Measurements from ENCODE around the gene DPPA5.
"Not testable (repeated sequence)": the region's sequence is repeated elsewhere in the genome, so short reads cannot be mapped to it uniquely, and the experiment has no call there.

The DPPA5 gene

DNA sequence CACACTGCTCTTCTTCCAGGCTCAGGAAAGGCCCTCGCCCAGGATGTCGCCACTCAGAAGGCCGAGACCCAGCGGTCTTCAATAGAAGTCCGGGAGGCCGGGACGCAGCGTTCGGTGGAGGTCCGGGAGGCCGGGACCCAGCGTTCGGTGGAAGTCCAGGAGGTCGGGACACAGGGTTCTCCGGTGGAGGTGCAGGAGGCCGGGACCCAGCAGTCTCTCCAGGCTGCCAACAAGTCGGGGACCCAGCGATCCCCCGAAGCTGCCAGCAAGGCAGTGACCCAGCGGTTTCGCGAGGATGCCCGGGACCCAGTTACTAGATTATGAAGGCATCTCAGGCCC, 9.4 kb upstream of the DPPA5 start:
- no peak for DNase-seq

DNA sequence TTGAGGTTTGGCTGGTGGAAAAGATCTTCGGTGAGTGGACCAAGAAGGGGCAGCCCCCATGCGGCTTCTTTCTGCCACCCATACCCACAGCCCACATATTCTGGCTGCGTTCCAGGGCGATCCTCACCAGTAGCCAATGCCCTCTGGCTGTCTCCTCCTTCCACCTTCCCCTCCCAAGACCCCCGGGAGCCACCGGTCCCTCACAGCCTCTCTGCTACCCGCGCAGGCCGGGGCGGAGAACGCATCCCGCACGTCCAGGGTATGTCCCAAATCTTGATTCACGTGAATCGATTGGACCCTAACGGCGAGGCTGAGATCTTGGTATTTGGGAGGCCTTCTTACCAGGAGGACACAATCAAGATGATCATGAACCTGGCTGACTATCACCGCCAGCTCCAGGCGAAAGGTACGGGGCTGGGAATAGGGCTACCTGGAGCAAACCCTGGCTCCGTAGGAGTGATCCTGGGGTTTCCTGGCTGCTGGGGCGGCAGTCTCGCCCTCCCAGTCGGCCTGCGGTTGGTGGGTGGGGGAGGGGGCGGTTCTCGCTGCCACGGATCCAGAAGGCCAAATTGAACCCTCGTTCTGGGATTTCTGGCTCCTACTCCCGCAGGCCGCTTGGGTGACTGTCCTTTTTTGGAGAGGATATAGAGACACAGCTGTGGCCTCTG, 8.9 kb upstream of the DPPA5 start:
- DNase-seq: no peak

DNA sequence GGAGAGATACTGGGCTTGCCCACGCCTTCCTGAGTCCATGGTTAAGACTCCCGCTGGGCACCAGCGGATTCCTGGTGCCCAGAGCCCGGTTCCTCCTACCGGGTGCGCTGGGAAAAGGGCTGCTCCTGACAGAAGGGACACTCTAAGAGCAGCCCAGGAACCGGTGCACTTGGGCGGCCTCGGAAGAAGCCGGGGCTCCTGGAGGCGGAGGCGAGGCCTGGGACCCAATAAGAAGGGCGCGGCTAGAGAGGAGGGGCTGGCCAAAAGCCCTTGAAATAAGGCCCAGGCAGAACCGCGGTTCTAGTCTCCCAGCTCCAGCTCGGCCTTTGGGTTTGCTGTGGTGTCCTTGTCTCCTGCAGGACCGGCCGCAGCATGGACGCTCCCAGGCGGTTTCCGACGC, 8.3 kb upstream of the DPPA5 start, which contains the start of gene KHDC3L:
Gene KHDC3L (plus strand): TSS at position 301 of the 400 bp plus-strand sequence. CDS start 72 bp downstream, at position 373.
- DNase-seq: no peak

DNA sequence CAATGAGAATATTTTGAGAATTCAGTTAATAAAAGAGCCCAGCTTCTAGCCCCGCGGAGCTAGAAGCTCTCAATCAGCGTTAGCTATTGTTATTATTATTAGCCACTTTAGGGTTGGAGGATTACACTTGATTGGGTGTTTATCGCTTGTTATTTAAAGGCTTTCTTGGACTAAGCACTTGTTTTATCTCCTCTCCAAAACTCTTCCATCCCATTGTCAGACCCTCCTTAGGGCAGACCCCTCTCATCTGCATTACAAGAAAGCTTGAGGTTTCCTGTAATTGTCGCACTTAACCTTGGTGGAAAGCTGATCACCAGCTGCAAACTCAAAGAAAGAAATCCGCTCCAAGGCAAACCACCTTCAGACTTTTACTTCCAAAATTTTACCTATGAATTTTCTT, 4.8 kb downstream of the DPPA5 start:
- DNase-seq: no peak

DNA sequence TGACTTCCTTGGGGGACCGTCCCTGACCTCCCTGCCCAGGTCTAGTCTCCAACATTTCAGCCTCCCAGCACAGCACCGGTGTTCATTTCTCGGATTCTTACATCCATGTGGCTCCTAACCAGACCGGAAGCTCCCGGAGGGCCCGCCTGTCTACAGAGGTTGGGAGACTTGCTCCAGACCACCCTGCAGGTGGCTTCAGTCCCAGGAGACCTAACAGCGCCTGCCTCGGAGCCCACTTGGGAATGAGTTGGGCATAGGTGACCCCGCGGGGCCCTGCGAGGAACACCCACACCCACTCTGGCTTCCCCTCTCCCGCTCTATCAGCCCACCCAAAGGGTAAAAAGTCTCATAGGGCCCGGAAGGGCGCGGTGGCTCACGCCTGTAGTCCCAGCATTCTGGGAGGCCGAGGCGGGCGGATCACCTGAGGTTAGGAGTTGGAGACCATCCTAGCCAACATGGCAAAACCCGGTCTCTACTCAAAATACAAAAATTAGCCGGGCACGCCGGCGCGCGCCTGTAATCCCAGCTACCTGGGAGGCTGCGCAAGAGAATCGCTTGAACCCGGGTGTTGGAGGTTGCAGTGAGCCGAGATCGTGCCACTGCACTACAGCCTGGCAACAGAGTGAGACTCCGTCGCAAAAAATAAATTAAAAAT, 5.4 kb downstream of the DPPA5 start:
- DNase-seq: no peak

DNA sequence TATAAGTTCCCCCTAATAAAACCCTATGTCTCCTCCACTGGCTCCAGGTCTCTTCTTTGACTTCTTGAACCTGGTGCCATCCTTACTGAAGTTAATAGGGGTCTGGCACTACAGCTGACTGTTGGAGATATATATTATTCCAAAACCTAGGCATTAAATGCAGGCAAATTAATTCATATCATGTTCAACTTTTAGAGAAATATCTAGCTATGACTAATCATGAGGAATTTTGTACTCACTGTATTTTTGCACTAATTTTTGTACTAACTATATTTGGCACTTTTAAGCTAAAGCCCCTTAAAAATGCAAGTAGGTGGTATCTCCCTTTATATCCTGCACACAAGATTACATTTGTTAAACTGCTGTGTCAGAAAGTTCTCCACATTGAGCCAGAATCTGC, 10.9 kb downstream of the DPPA5 start:
- no peak for DNase-seq

DNA sequence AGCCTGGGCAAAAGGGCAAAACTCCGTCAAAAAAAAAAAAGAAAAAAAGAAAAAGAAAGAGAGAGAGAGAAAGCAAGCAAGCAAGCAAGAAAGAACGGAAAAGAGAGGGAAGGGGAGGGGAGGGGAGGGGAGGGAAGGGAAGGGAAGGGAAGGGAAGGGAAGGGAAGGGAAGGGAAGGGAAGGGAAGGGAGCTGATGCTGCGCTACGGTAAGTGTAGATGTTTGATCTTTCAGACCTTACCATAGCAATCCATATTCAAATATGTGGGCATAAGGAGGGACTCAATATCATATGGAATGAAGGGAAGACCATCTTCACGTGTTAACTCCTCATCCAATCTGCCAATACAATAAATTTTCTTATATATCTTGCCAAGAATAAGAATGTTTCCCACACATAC, 11.9 kb downstream of the DPPA5 start:
- no peak for DNase-seq

DNA sequence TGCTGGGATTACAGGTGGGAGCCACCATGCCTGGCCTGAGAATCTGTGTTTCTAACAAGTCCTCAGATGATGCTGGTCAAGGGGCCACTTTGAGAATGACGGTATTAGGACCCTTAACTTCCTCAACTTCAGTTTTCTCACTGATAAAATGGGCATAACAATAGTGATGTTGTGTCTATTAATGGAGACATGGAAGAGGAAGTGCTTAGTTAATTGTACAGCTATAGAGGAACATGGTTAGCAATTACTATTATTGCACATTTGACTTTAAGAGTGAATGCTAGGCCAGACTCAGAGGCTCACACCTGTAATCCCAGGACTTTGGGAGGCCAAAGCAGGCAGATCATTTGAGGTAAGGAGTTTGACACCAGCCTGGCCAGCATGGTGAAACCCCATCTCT, 12.7 kb downstream of the DPPA5 start:
- DNase-seq: no peak

DNA sequence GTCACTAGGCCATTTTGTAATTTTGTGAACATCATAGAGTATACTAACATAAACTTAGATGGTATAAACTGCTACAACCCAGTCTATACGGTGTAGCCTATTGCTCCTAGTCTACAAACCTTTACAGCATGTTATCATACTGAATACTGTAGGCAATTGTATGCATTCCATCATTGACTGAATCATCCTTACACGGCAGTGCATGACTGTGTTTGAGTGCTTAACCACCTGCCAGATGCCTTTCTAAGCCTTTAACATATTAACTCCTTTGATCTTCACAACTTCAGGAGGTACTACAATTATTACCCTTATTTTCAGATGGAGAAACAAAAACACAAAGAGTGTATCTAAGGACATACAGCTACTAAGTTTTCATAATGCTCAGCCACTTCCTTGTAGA, 14.0 kb downstream of the DPPA5 start:
- no peak for DNase-seq

DNA sequence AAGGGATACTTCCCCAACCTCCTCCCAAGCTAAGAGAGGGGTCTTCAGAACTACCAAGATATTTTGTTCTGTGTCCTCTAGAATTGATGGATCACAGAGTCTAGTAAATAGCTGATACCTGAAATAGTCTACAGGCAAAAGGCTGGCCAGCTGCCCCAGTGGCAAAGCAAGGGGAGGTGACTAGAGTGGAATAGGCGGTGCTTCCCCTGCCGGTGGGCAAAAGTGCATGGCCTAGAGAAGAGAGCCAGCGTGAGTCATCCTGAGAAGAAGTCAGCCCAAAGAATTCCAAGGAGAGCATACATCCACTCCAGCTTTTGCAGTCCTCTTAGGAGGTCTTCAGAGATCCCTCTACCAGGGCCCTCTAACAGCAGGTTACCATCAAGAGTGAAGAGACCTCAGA, 14.7 kb downstream of the DPPA5 start:
- DNase-seq: no peak

DNA sequence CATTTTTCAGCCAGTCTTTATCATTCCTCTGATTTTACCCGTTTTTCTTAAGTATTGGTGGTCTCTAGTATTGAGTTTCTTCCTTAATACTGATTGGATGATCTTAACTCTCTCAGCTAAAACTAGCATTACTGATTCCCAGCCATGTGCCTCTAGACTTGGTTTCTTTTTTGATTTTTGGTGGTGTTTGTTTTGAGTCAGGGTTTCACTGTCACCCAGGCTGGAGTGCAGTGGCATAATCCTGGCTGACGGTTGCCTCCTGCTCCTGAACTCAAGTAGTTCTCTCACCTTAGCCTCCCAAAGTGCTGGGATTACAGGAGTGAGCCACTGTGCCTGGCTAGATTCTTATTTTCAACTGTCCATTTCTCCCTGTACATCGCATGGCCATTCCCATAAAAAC, 24.9 kb downstream of the DPPA5 start:
- DNase-seq: no peak

DNA sequence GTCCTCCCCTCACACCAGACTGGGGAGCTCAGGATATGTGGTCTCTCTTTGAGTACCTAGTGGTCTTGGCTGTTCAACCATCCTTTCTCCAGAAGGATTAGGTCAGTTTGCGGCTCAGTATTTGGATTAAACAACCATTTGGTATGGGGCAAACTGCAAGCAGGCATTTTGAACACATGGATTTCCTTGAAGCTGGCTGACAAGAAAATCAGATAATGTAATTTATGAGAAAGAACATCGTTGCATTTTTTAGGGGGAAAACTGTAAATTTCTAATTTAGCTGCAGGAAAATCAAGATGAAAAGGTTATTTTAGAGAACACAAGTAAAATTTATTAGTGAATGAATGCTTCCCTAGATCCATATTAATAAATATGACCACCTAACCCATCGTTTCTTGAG, 25.3 kb downstream of the DPPA5 start:
- no peak for DNase-seq

DNA sequence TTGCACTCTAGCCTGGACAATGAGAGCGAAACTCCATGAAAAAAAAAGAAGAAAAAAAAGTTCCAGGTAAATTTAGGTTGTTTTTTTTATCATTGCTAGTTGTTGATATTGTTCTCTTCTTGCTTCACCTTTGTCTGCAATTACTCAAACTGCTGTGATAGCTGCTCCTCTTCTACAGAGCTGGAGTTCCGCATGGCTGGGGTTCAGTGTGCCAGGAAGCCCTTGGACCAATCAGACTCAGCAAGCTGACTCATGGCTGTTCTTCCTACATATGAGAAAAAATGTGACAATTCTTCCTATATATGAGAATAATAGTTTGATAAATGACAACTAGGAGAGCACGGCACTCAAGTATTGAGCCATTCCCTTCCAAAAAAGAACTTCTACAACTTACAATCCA, 28.4 kb downstream of the DPPA5 start:
- DNase-seq: no peak

DNA sequence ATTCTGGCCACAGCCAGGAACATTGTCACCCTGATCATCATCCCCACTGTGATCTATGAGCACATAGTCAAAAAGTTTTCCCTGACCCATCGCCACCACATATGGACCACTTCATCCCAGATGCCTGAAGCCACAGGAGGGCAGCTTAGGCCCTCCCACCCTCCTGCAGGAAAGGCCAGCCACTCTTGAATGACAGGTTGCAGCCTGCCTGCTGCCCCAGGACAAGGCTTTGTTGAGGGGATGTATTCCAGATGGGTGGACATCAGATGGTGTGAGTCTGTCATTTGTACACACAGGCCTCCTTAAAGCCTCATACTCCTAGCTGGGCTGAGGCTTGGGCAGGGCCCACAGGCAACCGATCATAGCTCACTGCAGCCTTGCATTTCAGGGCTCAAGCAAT, 30.8 kb downstream of the DPPA5 start:
- DNase-seq: no peak

DNA sequence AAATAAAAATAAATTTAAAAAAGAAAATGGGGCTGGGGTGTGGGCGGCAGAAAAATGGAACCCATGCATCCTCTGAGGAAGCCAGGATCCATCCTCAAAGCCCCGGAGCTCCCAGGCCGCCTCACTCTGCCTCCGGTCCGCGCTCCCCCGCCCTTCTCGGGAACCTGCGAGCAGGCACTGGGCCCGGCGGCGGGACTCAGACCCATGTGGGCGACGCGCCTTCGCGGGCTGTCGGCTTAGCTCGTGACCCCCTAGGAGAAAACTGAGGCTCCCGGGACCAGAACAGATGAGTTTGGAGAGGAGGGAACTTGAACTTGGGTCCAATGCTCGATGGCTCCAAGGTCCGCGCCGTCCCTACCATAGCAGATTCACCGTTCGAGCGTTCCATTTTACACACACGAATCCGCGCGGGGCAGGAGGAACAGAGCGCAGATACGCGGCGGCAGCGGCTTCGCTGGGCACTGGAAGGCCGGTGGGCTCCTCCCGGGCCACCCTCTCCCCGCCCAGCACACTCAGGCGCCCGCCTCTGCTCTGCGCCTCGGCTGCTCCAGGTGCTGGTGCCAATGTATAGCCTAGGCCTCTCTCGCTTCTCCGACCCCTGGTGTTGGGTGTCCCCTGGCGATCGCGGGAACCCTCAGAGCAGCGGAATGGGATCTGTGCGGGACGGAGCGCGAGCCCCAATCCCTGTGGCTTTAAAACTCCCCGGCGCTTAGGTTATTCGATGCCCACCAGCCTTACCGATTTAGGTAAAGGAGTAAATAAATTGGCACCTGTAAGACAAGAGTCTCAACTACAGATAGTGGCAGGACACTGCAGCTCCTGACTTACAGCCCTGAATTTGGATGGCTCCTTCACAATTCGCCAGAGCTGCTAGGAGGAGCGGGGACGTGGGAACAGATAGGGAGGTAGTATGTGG, 39.2 kb downstream of the DPPA5 start:
- DNase-seq: no peak

DNA sequence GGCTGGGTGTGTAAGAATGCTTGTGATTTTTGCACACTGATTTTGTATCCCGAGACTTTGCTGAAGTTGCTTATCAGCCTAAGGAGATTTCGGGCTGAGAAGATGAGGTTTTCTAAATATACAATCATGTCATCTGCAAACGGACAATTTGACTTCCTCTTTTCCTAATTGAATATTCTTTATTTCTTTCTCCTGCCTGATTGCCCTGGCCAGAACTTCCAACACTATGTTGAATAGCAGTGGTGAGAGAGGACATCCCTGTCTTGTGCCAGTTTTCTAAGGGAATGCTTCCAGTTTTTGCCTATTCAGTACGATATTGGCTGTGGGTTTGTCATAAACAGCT, 43.6 kb downstream of the DPPA5 start:
- not testable (repeated sequence) for DNase-seq

DNA sequence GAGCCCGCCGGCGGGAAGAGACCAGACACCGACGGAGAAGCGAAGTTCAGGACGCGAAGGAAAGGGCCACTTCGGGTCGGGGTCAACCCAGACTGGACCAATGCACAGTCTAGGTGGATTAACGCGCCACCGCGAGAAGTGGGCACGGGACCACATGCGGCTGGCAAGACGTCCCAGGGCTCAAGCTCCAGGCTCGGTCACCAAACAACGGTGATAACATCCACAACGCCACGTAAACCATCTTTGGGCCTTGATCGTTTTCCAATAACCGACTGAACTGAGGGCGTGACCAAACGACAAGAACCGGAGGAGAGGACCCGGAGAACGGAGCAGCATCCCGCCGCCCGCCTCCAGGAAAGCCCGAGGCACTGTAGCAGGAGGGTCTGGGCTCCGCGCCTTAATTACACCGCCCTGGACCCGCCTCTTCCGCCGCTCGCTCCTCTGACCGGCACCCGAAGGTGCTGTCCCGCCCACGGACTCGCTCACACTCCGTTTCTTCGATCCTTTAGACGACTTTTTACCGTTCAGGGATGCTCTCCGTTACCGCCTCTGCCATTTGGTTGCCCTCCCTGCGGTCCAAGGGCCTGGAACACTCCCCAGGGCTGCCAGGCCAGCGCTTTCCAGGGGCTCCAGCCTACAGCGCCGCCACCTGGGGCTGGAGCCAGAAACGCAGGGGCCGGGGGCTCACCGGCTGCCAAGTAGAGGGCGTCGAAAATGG, 44.1 kb downstream of the DPPA5 start:
- DNase-seq: peak; percentile 84

DNA sequence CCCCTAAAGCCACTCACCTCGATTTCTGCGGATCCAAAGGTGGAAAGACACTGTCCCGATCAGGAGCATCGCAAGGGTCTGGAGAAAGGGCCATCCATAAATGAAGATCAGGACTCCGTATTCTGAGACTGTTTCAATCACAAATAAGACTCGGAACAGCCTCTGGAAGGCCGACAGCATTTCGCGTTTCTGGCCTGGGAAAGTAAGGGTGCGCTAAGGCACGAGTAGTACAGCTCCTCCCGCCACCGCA, 44.6 kb downstream of the DPPA5 start:
- no peak for DNase-seq

DNA sequence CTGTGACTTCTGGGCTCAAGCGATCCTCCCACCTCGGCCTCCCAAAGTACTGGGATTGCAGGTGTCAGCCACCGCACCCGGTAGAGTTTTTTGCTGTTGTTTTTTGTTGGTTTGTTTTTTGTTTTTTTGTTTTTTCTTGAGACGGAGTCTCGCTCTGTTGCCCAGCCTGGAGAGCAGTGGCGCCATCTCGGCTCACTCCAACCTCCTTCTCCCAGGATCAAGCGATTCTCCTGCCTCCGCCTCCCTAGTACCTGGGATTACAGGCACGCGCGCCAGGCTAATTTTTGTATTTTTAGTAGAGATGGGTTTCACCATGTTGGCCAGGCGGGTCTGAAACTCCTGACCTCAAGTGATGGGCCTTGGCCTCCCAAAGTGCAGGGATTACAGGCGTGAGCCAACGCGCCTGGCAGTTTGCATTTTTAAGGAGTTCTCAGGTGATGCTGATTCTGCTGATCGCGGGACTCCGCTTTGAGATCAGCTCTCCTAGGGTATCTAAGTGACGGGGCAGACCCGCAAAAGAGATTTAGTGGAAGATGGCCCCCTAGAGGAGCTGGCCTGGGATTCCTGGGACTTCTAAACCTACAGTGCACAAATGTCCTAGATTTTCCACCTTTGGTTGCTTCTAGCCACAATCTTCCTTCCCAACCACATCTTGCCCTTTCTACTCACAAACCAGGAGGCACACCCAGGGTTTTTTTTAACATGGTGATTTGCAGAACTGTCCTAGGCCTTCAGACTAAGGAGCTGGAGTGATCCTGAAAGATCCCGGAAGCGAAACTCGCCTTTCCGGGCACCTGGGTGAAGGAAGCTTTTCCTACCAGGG, 45.2 kb downstream of the DPPA5 start:
- no peak for DNase-seq

DNA sequence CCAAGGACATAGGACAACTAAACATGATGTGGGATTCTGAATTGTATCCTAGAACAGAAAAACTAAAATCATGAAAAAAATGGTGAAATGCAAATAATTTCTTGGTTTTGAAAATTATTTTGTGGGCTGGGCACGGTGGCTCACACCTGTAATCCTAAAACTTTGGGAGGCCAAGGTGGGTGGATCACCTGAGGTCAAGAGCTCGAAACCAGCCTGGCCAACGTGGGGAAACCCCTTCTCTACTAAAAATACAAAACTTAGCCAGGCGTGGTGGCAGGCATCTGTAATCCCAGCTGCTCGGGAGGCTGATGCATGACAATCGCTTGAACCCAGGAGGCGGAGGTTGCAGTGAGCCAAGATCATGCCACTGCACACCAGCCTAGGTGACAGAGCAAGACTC, 50.3 kb downstream of the DPPA5 start:
- DNase-seq: not testable (repeated sequence)

Measured in activated CD8-positive, alpha-beta memory T cell treated with anti-CD3 and anti-CD28 coated beads for 24 hours (primary cell).